GM18907 (cell line): ENCODE data around the gene PARP6.

ENCODE experiments used
- ATAC-seq: cut with Tn5 transposase; IDR thresholded peaks from one replicate; pipeline ENCODE4 v1.9.1; 2021; ENCODE audit warnings: mild to moderate bottlenecking, moderate library complexity; ENCODE audit not compliant: unreplicated experiment

PARP6 gene

GRCh38 chr15:72231833-72232478 lies 40.4 kb downstream of the PARP6 start:
- no peak for ATAC-seq

DNA sequence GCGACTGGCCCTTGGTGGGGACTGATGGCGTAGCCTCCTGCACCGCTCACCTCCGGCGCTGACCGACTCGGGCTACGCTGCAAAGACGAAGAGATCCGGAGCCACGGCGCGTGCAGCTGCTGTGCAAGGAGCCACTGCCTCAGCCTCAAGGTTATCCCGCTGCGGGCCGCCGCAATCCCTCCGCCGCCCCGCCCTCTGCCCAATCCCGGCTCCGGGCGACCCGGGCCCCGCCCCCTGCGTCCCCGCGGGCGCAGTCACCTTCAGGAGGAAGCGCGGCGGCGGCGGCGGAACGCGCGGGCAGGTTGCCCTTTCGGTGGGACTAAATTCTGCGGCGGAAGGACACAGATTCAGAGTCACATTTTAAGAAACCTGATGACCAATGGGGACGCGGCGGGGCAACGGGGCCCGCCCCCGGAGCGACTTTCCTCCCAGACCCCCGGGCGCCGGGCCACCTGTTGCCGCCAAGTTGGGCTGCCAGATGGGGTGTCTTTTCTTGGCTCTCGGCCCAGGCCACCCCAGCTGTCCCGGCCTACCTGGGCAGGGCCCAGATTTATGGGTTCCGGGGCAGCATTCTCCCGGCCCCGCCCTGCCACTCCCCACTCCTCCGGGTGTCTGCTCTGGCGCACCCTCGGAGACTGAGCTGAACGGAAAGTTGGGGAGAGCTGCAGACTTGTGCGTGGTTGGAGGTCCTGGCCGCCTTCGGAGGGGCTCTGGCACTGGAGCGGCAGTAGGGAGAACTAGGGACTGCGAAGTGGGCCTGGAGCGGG lies 41.1 kb downstream of the PARP6 start, which contains the start of gene PKM:
PKM (minus strand) TSS at position 125 of the 767 bp plus-strand sequence. CDS start 12,093 bp downstream, outside the sequence.
- peak; percentile 43 for ATAC-seq

DNA sequence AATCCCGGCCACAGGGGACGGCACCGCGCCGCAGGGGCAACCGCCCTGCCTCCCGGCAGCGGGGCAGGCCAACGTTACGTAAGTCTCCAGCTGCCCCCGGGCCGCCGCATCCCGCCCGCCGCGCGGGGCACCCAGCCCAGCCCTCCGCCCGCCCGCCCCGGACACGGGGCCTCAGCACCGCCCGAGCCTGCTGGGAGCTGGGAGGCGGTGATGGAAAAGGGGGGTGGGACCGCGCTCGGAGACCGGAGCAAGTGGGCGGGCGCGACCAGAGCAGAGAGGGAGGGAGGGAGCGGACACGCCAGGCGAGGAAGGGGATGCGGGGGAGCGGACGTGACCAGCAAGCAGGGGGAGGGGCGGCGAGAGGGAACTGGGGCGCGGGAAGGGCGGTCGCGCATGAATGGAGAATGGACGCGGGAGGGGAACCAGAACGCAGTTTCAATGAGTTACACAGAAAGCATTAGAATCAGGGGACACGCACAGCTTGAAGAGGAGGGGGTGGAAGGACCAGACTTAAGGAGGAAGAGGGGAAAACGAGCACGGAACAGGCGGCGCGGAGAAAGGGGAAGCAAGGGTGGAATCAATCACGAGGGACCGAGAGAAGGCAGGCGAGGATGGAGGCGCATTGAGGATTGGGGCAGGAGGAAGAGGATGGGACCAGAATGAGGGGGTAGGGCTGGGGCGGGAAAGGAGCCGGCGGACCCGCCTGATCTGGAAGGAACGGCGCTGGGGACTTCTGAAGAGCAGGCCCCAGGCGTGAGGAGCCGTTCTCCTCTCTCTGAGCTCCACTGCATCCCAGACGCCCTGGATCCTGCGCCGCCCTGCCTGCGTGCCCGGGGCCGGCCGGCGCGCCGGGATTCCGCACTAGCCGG lies 41.9 kb downstream of the PARP6 start:
- peak; percentile 1 for ATAC-seq

DNA sequence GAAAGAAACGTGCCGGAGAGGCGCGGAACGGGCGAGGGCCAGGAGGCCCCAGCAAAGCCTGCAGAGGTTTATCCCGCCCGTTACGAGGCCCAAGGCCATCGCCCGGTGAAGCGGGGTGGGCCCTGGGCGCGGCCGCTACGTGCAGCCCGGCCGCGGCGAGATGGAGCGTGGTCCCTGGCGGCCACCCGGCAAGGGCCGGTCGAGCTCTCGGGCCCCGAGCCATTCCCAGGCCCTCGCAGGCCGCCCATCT lies 42.5 kb downstream of the PARP6 start:
- no peak for ATAC-seq

DNA sequence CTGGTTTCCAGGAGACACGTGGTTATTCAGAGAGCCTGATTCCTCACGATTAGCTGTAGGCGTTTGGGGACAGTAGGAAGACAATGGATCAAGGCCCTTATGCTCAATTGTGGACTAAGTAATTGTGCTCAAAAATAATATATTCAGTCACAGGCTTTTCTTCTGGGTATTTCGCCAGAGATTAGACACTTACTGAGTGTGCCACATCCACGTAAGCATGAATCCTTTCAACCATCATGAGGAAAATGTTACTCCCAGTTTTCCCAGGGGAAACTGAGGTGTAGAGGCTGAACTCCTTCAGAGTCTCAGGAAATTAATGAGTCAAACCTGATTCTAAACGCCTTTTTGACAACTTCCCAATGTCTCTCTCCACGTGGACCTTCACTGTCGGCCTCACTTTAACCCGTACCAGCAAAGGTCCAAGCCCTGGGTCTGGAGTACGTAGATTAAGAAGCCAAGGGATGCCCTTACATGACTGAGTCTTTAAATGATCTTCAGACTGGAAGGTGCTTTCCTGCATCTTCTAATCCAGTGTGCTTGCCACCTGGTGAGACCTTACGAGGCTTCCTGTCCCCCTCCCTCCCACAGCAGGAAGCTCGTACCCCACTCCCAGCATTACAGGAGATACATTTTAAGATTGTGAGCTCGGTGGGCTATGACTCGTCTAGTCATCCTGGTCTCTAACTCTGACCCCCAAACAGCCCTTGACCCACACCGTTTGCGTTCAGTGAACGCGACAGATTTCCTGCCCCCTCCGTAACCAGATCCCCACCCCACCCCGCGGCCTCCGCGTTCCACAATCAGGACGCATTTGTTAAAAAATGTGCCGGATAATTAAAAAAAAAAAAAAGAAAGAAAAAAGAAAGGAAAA lies 43.0 kb downstream of the PARP6 start:
- ATAC-seq = no peak

GRCh38 chr15:72227720-72228119 lies 44.6 kb downstream of the PARP6 start:
- no peak for ATAC-seq

GRCh38 chr15:72227192-72227586 lies 45.2 kb downstream of the PARP6 start:
- no peak for ATAC-seq

GRCh38 chr15:72223278-72223677 lies 49.1 kb downstream of the PARP6 start:
- ATAC-seq = no peak

DNA sequence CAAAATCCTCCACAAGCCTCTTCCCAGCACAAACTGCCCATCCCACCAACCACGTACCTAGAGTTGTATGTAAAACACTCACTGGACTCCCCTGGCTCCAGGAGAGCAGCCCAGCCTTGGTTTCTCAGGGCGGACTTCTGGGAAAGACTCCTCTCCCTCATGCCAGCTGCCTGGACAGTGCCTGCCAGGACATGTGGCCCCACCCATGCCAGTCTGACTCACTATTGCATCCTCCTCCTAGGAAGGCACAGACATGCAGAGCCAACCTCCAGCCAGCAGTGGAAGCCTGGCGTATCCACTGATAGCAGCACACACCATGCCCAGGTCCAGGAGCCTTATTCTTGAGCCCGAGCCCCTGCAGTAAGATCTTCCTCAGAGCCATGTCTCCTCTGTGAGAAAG lies 50.0 kb downstream of the PARP6 start:
- ATAC-seq = no peak

DNA sequence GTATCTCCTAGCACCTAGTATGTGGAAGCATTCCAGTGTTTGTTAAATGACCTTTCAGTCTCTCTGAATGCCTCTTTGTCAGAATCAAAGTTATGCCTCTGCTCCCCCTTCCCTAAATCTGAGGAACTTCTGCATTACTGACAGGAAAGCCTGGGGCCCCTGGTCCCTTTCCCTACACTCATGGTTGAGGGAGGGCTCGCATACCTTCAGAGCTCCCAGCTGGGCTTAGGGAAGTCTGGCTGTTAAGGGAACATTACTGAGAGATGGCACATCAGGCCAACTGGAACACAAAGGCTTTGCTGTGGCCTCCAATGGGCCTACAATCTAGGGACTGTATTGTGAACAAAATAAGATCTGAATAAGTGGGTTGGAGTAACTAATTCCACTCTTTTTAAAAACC lies 51.7 kb downstream of the PARP6 start:
- no peak for ATAC-seq

DNA sequence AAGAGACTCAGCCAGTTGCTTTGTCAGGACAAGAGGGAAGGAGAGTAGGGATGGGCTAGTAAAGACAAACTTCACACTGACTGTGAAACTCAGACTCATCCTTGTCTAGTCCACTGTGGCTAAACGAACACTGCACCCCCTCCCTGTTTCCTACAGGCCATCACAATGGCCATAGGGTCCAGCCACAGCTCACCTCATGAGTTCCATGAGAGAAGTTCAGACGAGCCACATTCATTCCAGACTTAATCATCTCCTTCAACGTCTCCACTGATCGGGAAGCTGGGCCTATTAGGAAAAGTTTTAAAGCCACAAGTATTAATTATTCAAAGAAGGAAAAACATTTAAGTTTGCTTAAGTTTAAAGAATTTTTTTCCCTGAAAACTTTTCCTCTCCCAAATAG lies 55.1 kb downstream of the PARP6 start:
- ATAC-seq = no peak

DNA sequence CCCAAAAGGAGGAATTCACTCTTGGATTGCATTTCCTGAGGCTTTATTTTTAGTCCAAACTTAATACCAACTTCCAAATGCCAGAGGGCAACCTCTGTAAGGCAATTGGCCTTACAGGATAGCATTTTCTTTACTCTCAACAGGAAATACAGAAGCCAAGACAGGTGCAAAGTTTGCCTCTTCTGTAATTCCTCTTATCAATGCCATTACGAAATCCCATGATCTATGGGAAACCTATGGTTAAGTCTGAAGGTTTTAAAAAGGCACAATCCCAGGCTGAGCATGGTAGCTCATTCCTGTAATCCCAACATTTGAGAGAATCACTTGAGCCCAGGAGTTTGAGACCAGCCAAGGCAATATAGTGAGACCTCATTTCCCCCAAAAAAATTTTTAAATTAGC lies 56.3 kb downstream of the PARP6 start:
- no peak for ATAC-seq

DNA sequence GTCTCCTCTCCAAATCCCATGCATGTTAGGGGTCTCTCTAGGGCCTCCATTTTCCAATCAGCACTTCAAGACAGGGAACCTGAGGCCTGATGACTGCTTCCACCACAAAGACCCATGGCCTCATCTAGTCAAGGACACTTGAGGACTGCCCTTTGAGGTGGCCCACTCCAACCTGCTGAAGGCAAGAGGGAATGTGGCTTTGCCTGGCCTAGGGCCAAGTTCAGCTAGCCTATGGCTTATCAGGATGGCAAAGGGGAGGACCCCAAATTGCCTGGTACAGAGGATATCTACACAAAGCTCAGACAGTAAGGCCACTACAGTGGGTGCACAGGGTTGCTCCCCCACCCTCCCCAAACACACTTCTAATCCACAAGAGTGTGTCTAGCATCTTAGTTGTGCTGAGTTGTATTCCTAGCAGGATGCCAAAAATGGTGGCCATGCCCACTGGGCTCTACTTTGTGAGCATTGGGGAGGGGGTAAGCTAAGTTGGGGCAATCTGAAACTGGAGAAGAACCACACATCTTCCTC lies 64.7 kb downstream of the PARP6 start:
- ATAC-seq = no peak

DNA sequence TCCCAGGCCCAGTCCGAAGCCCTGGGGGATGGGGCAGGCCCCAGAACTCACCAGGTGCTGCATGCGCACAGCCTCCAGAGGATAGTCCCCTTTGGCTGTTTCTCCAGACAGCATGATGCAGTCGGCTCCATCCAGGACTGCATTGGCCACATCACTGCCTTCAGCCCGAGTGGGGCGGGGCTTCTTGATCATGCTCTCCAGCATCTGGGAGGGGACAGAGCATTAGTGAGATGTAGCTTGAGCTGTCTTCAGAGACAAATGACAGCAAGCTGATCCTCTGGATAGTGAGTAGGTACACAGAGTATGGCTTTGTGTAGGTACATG lies 65.7 kb downstream of the PARP6 start:
- ATAC-seq = no peak

DNA sequence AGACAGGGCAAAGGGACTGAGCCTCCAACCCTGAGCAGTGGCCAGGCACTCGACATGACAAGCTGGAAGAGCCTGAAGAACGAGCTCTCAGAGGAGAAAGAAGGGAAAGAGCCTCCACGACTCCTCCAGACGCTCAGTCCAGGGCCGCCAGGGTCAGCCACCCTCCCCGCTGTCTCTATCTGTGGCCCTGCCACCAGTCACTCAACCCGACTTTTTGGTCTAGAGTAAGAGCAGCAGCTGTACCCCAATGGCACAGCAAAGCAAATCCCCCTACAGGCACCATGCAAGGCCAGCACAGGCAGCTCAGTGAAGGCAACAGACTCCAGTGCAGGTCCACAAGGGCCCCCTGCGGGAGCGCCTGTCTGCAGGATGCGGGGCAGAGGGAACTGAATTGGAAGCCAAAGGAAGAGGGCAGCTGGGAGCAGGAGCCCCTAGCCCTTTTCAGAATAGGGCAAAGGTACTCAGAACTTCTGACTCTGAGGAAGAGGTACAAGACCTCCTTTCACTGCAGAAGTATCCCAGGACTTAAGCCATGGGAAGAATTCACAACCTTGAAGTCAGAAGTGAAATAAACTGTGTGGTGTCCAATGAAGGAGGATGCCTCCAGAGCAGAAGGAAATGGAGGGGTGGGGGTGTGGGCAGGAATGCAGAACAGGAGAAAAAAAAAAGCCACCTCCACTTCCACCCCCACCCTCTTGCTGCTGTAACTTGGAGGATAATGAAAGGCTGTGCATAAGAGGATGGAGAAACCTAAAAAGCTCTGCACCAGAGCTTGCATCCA lies 66.3 kb downstream of the PARP6 start:
- no peak for ATAC-seq

- ATAC-seq = no peak
These were observed 67.1 kb downstream of the PARP6 start for GRCh38 chr15:72205273-72205672.

DNA sequence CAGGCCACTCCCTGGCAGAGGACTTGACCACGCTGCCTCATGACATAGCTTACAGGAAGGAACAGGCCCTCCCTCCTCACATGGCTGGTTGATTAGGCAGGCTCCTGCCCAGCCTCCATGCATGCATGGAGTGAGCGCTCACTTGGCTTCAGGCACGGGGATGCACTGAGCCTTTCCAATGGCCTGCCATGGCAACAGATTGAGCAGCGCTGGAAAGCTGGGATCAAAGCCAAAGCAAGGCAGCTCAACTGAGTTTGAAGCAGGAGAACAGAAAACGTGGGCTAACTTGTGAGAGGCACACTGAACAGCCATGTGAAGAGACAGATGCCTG lies 68.9 kb downstream of the PARP6 start:
- ATAC-seq = no peak

DNA sequence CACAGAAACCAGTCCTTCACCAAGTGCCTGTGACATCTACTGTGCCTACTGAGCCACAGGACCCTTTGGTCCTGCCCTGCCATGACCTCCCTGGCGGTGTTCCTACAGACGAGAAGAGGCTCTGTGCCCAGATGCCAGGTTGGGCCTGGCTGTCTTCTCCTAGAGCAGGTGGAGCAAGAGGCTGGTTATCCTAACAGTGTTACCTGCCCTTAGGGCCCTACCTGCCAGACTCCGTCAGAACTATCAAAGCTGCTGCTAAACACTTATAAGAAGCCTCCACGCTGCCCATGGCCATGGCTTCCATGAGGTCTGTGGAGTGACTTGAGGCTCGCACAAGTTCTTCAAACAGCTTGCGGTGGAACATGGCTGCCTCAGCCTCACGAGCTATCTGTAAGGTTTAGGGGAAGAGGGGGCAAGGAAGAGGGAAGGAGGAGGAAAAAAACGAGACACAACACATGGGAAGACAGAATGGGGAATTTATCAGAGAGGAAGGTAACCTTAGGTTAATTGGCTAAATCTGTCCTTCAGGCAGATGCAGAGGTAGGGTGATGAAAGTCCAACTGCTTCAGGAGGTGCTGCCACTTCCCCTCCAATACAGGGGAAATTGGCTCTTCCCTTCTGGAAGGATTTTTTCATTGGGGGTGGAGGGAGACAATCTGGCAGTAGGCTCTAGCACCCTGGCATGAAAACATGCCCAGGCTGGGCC lies 69.4 kb downstream of the PARP6 start:
- ATAC-seq = no peak

DNA sequence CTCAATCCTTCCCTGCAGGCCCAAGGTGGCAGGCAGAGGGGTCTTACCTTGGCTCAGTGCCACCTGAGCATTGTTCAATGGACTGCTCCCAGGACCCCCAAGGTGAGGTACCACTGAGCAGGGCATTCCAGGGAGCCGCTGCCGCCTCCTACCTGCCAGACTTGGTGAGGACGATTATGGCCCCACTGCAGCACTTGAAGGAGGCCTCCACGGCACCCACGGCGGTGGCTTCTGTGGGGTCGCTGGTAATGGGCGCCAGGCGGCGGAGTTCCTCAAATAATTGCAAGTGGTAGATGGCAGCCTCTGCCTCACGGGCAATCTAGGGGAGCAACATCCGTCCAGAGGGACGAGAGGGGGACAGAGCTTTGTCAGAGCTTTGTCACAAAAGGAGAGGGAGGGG lies 70.1 kb downstream of the PARP6 start:
- ATAC-seq = no peak
